Putamen (tissue), 1 donor: ENCODE data around the gene CTNNA3.

Experiments
- DNase-seq: peaks from one replicate; pipeline ENCODE4 v3.0.0-alpha.2; 2016; ENCODE audit warnings: low spot score

CTNNA3 gene

GRCh38 chr10:67115972-67116371, 580.0 kb downstream of the CTNNA3 start:
- no peak for DNase-seq

- DNase-seq = no peak
Measured at GRCh38 chr10:67114945-67115344, 581.0 kb downstream of the CTNNA3 start.

GRCh38 chr10:67112765-67113164, 583.2 kb downstream of the CTNNA3 start:
- no peak for DNase-seq

GRCh38 chr10:67110286-67110685, 585.7 kb downstream of the CTNNA3 start:
- DNase-seq = no peak

- DNase-seq = no peak
Measured at GRCh38 chr10:67107670-67108069, 588.3 kb downstream of the CTNNA3 start.

GRCh38 chr10:67100951-67101350, 595.0 kb downstream of the CTNNA3 start:
- no peak for DNase-seq

- no peak for DNase-seq
Measured at GRCh38 chr10:67098461-67098860, 597.5 kb downstream of the CTNNA3 start.

GRCh38 chr10:67095531-67095930, 600.5 kb downstream of the CTNNA3 start:
- DNase-seq = no peak

- DNase-seq = no peak
Measured at GRCh38 chr10:67088036-67088435, 608.0 kb downstream of the CTNNA3 start.

GRCh38 chr10:67087135-67087425, 608.9 kb downstream of the CTNNA3 start:
- no peak for DNase-seq

- no peak for DNase-seq
Measured at GRCh38 chr10:67086327-67087134, 609.5 kb downstream of the CTNNA3 start.

GRCh38 chr10:67079126-67079525, 616.9 kb downstream of the CTNNA3 start:
- no peak for DNase-seq

GRCh38 chr10:67077376-67077775, 618.6 kb downstream of the CTNNA3 start:
- DNase-seq = no peak

GRCh38 chr10:67076144-67076543, 619.9 kb downstream of the CTNNA3 start:
- no peak for DNase-seq

GRCh38 chr10:67075491-67075971, 620.5 kb downstream of the CTNNA3 start:
- DNase-seq = no peak

GRCh38 chr10:67072654-67073053, 623.3 kb downstream of the CTNNA3 start:
- DNase-seq = no peak

- no peak for DNase-seq
Measured at GRCh38 chr10:67050415-67050814, 645.6 kb downstream of the CTNNA3 start.

GRCh38 chr10:67049988-67050387, 646.0 kb downstream of the CTNNA3 start:
- no peak for DNase-seq

- no peak for DNase-seq
Measured at GRCh38 chr10:67046507-67046906, 649.5 kb downstream of the CTNNA3 start.

- no peak for DNase-seq
Measured at GRCh38 chr10:67045404-67045803, 650.6 kb downstream of the CTNNA3 start.

GRCh38 chr10:67043041-67043440, 653.0 kb downstream of the CTNNA3 start:
- DNase-seq = no peak

GRCh38 chr10:67036808-67037207, 659.2 kb downstream of the CTNNA3 start:
- DNase-seq = no peak

GRCh38 chr10:67033878-67034277, 662.1 kb downstream of the CTNNA3 start:
- no peak for DNase-seq

GRCh38 chr10:67022099-67022498, 673.9 kb downstream of the CTNNA3 start:
- no peak for DNase-seq
